Measurements from ENCODE around the gene MED23.

Gene MED23

GRCh38 chr6:131602781-131603312 lies 25.2 kb downstream of the MED23 start:
- DNase-seq (ENCODE audit: low read depth in 1 of 2, low spot score in 1 of 2), result no peak
- no peak overlapping the region for H3K4me3 ChIP-seq (replicated peaks; ENCODE audit: insufficient read depth, low read length)
- TF ChIP-seq CTCF (IDR thresholded peaks at IDR 0.05; ENCODE audit: insufficient read depth, low read length) (no peak), GABPA (IDR thresholded peaks at IDR 0.05; ENCODE audit: low read depth) (no peak), SPI1 (IDR thresholded peaks at IDR 0.05; ENCODE audit: borderline replicate concordance, low read depth) (no peak), REST (IDR thresholded peaks at IDR 0.05; ENCODE audit: insufficient replicate concordance, low read depth) (no peak), POLR2AphosphoS5 (IDR thresholded peaks at IDR 0.05; ENCODE audit: low read depth) (no peak)
- H3K27me3 ChIP-seq (ENCODE audit: insufficient read depth, poor library complexity, severe bottlenecking), result no peaks in the 10 kb centered on the region
- no peak overlapping the region for H3K27ac ChIP-seq (replicated peaks)

- DNase-seq (ENCODE audit: low read depth in 1 of 2, low spot score in 1 of 2), result no peak
- Histone ChIP-seq H3K27me3 (ENCODE audit: insufficient read depth, poor library complexity, severe bottlenecking) (no peaks in the 10 kb centered on the region), H3K27ac (replicated peaks) (no peak overlapping the region), H3K4me3 (replicated peaks; ENCODE audit: insufficient read depth, low read length) (no peak overlapping the region)
- TF ChIP-seq SPI1 (IDR thresholded peaks at IDR 0.05; ENCODE audit: borderline replicate concordance, low read depth) (no peak), REST (IDR thresholded peaks at IDR 0.05; ENCODE audit: insufficient replicate concordance, low read depth) (no peak), GABPA (IDR thresholded peaks at IDR 0.05; ENCODE audit: low read depth) (no peak), POLR2AphosphoS5 (IDR thresholded peaks at IDR 0.05; ENCODE audit: low read depth) (no peak), CTCF (IDR thresholded peaks at IDR 0.05; ENCODE audit: insufficient read depth, low read length) (no peak)
Measured at GRCh38 chr6:131600716-131601115, 27.3 kb downstream of the MED23 start.

- DNase-seq (ENCODE audit: low read depth in 1 of 2, low spot score in 1 of 2), result no peak
- TF ChIP-seq CTCF (IDR thresholded peaks at IDR 0.05; ENCODE audit: insufficient read depth, low read length) (no peak), SPI1 (IDR thresholded peaks at IDR 0.05; ENCODE audit: borderline replicate concordance, low read depth) (0 out of 2 replicates have a peak, but pooled peaks have one; percentile 12)
- H3K27ac ChIP-seq (replicated peaks), result no peak overlapping the region
Measured at GRCh38 chr6:131597446-131597845, 30.6 kb downstream of the MED23 start.

GRCh38 chr6:131594074-131594473 lies 34.0 kb downstream of the MED23 start:
- no peak for DNase-seq (ENCODE audit: low read depth in 1 of 2, low spot score in 1 of 2)
- no peaks in the 10 kb centered on the region for H3K27me3 ChIP-seq (ENCODE audit: insufficient read depth, poor library complexity, severe bottlenecking)
- TF ChIP-seq POLR2AphosphoS5 (IDR thresholded peaks at IDR 0.05; ENCODE audit: low read depth), result no peak
- TF ChIP-seq SPI1 (IDR thresholded peaks at IDR 0.05; ENCODE audit: borderline replicate concordance, low read depth), result no peak
- no peak for TF ChIP-seq GABPA (IDR thresholded peaks at IDR 0.05; ENCODE audit: low read depth)
- no peak for TF ChIP-seq CTCF (IDR thresholded peaks at IDR 0.05; ENCODE audit: insufficient read depth, low read length)
- TF ChIP-seq REST (IDR thresholded peaks at IDR 0.05; ENCODE audit: insufficient replicate concordance, low read depth), result no peak

More at GRCh38 chr6:131597446-131597845, 30.6 kb downstream of the MED23 start:
- no peaks in the 10 kb centered on the region for H3K27me3 ChIP-seq (ENCODE audit: insufficient read depth, poor library complexity, severe bottlenecking)
- H3K4me3 ChIP-seq (replicated peaks; ENCODE audit: insufficient read depth, low read length), result no peak overlapping the region

More at GRCh38 chr6:131594074-131594473, 34.0 kb downstream of the MED23 start:
- no peak overlapping the region for H3K4me3 ChIP-seq (replicated peaks; ENCODE audit: insufficient read depth, low read length)
- H3K27ac ChIP-seq (replicated peaks), result no peak overlapping the region

Measured in HL-60 (cell line).